Erythroblast (primary cell): ENCODE measurements around the gene C3orf52.

Source experiments
- GATA1 ChIP-seq: IDR thresholded peaks from 2 replicates; pipeline ENCODE4 v1.6.1; 2011; ENCODE audit warnings: low read depth, mild to moderate bottlenecking, control low read depth, low read length, moderate library complexity
- POLR2A ChIP-seq: IDR thresholded peaks from 2 replicates; pipeline ENCODE4 v1.6.1; 2011; ENCODE audit warnings: mild to moderate bottlenecking, low read length

DNA sequence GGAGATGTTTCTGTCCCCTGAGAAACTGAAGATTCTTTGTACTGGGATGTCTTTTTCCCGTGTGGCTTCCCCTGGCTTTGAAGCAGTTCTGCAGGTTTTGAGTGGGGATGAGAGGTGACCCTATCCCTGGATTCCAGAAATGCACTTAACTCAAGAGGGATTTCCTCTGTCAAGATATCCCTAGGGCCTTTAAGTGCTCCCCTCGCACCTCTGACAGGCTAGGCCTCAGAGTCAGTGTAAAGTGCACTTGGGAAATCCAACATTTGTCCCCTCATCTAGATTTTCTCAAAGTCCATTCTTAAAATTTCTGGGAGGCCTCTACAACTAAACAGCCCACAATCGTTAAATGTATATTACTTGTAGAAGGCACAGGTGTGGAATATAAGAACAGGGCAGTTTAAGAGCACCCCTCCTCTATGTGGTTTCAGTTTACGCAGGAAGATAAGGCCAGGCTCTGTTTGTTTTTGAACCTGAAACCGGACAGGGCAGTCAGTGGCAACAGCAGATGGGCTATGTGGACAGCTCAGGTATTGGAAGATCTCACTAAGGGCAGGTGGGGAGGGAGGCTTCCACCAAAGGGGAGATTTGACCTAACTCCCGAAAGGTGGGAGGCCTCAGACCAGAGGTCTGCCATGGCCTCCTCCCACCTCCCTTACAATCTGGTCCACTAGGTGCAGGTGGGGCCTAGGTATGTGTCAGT, 4.8 kb downstream of the C3orf52 start:
- no peak for TF ChIP-seq POLR2A
- TF ChIP-seq GATA1, result no peak
